B cell (primary cell): ENCODE measurements around the gene ARHGAP32.

Experiments used
- EZH2 ChIP-seq: IDR thresholded peaks from 2 replicates; pipeline ENCODE4 v1.6.1; 2012; ENCODE audit warnings: borderline replicate concordance, low read depth, mild to moderate bottlenecking, moderate library complexity, low read length; ENCODE audit not compliant: insufficient read depth, poor library complexity, severe bottlenecking
- TF ChIP-seq, protein P1 (sequence below): fragments of 200-600 bp; IDR thresholded peaks from one replicate; pipeline ENCODE4 v1.8.0; 2022; ENCODE audit warnings: antibody characterized with exemption, mild to moderate bottlenecking

DNA sequence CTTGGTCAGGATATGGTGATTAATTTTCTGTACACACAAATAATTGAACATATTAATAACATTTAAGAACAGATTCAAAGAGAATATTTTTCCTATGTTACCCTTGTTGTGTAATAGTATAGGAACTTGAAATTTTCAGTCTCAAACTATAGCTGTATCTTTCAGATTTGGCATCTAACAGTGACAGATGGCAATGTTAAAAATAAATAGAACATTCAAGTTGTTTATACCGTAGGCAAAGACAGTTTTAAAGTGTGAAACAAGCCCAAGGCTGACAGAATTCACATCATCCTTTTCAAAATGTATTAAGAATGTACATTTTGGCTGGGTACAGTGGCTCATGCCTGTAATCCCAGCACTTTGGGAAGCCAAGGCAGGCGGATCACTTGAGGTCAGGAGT is 156.9 kb downstream of the ARHGAP32 start:
- TF ChIP-seq, protein P1, sequence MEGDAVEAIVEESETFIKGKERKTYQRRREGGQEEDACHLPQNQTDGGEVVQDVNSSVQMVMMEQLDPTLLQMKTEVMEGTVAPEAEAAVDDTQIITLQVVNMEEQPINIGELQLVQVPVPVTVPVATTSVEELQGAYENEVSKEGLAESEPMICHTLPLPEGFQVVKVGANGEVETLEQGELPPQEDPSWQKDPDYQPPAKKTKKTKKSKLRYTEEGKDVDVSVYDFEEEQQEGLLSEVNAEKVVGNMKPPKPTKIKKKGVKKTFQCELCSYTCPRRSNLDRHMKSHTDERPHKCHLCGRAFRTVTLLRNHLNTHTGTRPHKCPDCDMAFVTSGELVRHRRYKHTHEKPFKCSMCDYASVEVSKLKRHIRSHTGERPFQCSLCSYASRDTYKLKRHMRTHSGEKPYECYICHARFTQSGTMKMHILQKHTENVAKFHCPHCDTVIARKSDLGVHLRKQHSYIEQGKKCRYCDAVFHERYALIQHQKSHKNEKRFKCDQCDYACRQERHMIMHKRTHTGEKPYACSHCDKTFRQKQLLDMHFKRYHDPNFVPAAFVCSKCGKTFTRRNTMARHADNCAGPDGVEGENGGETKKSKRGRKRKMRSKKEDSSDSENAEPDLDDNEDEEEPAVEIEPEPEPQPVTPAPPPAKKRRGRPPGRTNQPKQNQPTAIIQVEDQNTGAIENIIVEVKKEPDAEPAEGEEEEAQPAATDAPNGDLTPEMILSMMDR = no peak
- no peak for TF ChIP-seq EZH2
